K562 (cell line): ENCODE data around the gene CD164. TPM values are rescaled to one million over a fixed set of nuclear protein-coding genes. Genes with fewer than 3 reads are reported as not detected.

Source experiments
- CHAMP1 ChIP-seq: fragments of 450-650 bp; IDR thresholded peaks from 2 replicates; pipeline ENCODE4 v1.6.1; 2016; ENCODE audit warnings: mild to moderate bottlenecking
- FOXK1 ChIP-seq: sonication (generic); formaldehyde crosslinking; IDR thresholded peaks from 2 replicates; pipeline ENCODE4 v1.8.0; 2022; ENCODE audit warnings: missing genetic modification reagents, mild to moderate bottlenecking, borderline replicate concordance
- GTF3C2 ChIP-seq: IDR thresholded peaks from 3 replicates; pipeline ENCODE4 v1.6.1; 2011; ENCODE audit warnings: borderline replicate concordance, mild to moderate bottlenecking, moderate library complexity; ENCODE audit not compliant: insufficient read length; ENCODE audit errors: extremely low read depth
- NCOA1 ChIP-seq: fragments of 450-650 bp; IDR thresholded peaks from 2 replicates; pipeline ENCODE4 v1.6.1; 2016; ENCODE audit warnings: low read depth
- PHF8 ChIP-seq: fragments of 200-600 bp; sonication (generic); IDR thresholded peaks from 2 replicates; pipeline ENCODE4 v1.6.1; 2012; ENCODE audit warnings: mixed run types, mild to moderate bottlenecking, inconsistent platforms, low read length, moderate library complexity, borderline replicate concordance
- POLR3A ChIP-seq: IDR thresholded peaks from 2 replicates; pipeline ENCODE4 v1.6.1; 2011; ENCODE audit warnings: borderline replicate concordance, mild to moderate bottlenecking, moderate library complexity; ENCODE audit not compliant: insufficient read length, insufficient read depth; ENCODE audit errors: extremely low read depth
- SMC3 ChIP-seq: conservative IDR thresholded peaks from 2 replicates; pipeline ENCODE4 v1.6.1; 2011; ENCODE audit warnings: low read depth, low read length, improper control_type of control experiment; ENCODE audit not compliant: insufficient read depth
- USF1 ChIP-seq: sonication (generic); formaldehyde crosslinking; IDR thresholded peaks from 2 replicates; pipeline ENCODE4 v1.9.0; 2022; ENCODE audit warnings: mild to moderate bottlenecking, missing genetic modification reagents
- ZNF609 ChIP-seq: sonication (generic); formaldehyde crosslinking; IDR thresholded peaks from 2 replicates; pipeline ENCODE4 v1.8.1; 2023; ENCODE audit warnings: missing genetic modification reagents, mild to moderate bottlenecking, borderline replicate concordance
- polyA plus RNA-seq, 8 experiments: library from polyadenylated mRNA; depleted of rRNA in 4 of 8; stranded (reverse) in 5 of 8; unstranded in 3 of 8; fragments of >200 nt; fragmentation: Nextera tagmentation in 2 of 8; fragmentation: Illumina TruSeq in 1 of 8; extraction: Ambion mirVana in 2 of 8; extraction: Trizol in 1 of 8; gene quantifications; 2 replicates each; pipeline versions ENCODE4 v1.2.1 to v1.2.3, GENCODE V29; 2011 to 2014; ENCODE audit warnings: inconsistent platforms in 1 of 8, missing spikeins in 1 of 8
- total RNA-seq, 7 experiments: library from RNA; depleted of rRNA in 6 of 7; stranded (reverse); fragments of >200 nt in 6 of 7; fragmentation: Illumina TruSeq in 2 of 7; extraction: Trizol in 2 of 7; gene quantifications; 2 replicates each; pipeline versions ENCODE4 v1.2.1 to v1.2.3, GENCODE V29; 2011 to 2021; ENCODE audit warnings: low replicate concordance in 1 of 7

Gene CD164
- total and polyA plus RNA-seq, 9 of the 15 experiments (the other 6 are each of a cell fraction or from before 2014, with no cell fraction given): 79.5 to 317 (median 165) TPM

GRCh38 chr6:109336221-109336961, 45.9 kb downstream of the CD164 start (continued):
- TF ChIP-seq ZNF609 (CRISPR knock-in tag): no peak
- no peak for TF ChIP-seq CHAMP1
- no peak for TF ChIP-seq GTF3C2
- no peak for TF ChIP-seq FOXK1 (CRISPR knock-in tag)
- no peak for TF ChIP-seq NCOA1
- TF ChIP-seq USF1: no peak
- no peak for TF ChIP-seq SMC3
- TF ChIP-seq PHF8: no peak
- TF ChIP-seq POLR3A: no peak
